ENCODE data around the gene SLC6A19. TPM values are rescaled to one million over a fixed set of nuclear protein-coding genes. Genes with fewer than 3 reads are reported as not detected.

SLC6A19 gene
- total and polyA plus RNA-seq, 10 of the 15 experiments (the other 5 are each of a cell fraction or from before 2014, with no cell fraction given): 0.01 to 0.03 TPM; not detected in 8

DNA sequence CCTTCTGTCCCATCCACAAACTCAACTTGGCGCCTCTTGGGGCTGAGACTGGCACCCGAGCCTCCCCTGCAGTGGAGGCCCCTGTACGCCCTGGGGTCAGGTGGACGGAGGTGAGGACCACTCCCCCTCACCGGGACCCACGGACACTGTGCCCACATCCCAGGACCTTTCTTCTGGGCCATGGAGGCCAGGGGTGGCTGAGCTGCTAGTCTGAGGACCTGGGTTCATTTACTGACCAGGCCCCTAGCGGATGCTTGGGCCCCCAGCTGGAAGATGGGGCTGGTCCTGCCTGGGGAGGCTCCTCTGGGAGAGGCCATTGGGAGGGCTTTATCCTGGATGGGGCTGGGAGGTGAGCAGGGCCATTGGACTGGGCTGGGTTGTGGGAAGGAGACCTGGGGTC is 16.9 kb upstream of the SLC6A19 start (continued):
- TF ChIP-seq, protein P1, sequence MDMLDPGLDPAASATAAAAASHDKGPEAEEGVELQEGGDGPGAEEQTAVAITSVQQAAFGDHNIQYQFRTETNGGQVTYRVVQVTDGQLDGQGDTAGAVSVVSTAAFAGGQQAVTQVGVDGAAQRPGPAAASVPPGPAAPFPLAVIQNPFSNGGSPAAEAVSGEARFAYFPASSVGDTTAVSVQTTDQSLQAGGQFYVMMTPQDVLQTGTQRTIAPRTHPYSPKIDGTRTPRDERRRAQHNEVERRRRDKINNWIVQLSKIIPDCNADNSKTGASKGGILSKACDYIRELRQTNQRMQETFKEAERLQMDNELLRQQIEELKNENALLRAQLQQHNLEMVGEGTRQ (IDR thresholded peaks at IDR 0.05; ENCODE audit: borderline replicate concordance, low read depth, low read length): no peak
- TF ChIP-seq JUNB (IDR thresholded peaks at IDR 0.05) (no peak), ZNF622 (IDR thresholded peaks at IDR 0.05) (no peak)
- TF ChIP-seq, protein P2, sequence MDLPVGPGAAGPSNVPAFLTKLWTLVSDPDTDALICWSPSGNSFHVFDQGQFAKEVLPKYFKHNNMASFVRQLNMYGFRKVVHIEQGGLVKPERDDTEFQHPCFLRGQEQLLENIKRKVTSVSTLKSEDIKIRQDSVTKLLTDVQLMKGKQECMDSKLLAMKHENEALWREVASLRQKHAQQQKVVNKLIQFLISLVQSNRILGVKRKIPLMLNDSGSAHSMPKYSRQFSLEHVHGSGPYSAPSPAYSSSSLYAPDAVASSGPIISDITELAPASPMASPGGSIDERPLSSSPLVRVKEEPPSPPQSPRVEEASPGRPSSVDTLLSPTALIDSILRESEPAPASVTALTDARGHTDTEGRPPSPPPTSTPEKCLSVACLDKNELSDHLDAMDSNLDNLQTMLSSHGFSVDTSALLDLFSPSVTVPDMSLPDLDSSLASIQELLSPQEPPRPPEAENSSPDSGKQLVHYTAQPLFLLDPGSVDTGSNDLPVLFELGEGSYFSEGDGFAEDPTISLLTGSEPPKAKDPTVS (IDR thresholded peaks at IDR 0.05; ENCODE audit: low read depth, low read length): no peak

DNA sequence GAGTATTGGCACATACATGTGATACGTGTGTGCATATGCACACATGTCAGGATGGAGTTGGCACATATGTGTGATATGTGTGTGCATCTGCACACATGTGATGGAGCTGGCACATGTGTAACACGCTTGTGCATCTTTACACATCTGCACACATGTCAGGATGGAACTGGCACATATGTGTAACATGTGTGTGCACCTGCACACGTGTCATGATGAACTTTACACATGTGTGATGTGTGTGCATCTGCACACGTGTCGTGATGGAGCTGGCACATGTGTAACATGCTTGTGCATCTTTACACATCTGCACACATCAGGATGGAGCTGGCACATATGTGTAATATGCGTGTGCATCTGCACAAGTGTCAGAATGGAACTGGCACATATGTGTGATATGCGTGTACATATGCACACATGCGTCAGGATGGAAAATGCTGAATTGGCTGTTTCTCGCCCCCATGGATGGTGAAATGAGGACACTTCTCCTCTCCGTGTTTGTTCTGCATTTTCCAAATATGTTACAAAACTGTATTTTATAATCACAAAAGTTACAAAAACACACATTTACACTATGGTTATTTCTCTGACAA is 16.3 kb upstream of the SLC6A19 start:
- H3K9ac ChIP-seq (ENCODE audit: control insufficient read depth, insufficient read depth, low read length): no peak overlapping the region
- in situ Hi-C loops (cut with MboI) (no loop called here), intact Hi-C loops (cut with micrococcal nuclease; ENCODE audit: unreplicated experiment) (no loop called here)
- H3K4me3 ChIP-seq: no peak overlapping the region
- POLR2A ChIA-PET: no interaction called here
- no peak overlapping the region for H2AFZ ChIP-seq (ENCODE audit: control insufficient read depth, low read depth, low read length)
- H3K79me2 ChIP-seq (ENCODE audit: control insufficient read depth, insufficient read depth, low read length): no peaks in the 10 kb centered on the region
- no peak overlapping the region for H3K27ac ChIP-seq (ENCODE audit: control insufficient read depth, insufficient read depth)
- no peaks in the 10 kb centered on the region; a peak in 1 of 4 replicates for H3K27me3 ChIP-seq (replicated peaks in 1 of 2; ENCODE audit: control insufficient read depth in 2 of 2, insufficient read depth in 2 of 2, low read length in 1 of 2)
- H3K4me1 ChIP-seq (ENCODE audit: control insufficient read depth, insufficient read depth, low read length): no peaks in the 10 kb centered on the region
- no peak for TF ChIP-seq HDAC2 (IDR thresholded peaks at IDR 0.05)
- no peak for TF ChIP-seq SUPT20H (IDR thresholded peaks at IDR 0.05; ENCODE audit: borderline replicate concordance, control insufficient read depth, low read depth, low read length)
- TF ChIP-seq NR2C2 (IDR thresholded peaks at IDR 0.05; ENCODE audit: borderline replicate concordance, control insufficient read depth, insufficient read length, low read depth): peak; percentile 22
- H3K9me3 ChIP-seq (replicated peaks; ENCODE audit: control insufficient read depth, insufficient read depth, low read length): no peaks in the 10 kb centered on the region
- H3K36me3 ChIP-seq (ENCODE audit: control insufficient read depth in 2 of 2, insufficient read depth in 2 of 2, low read length in 1 of 2): no peaks in the 10 kb centered on the region
- CTCF ChIA-PET: interaction anchor here (0.8 kb wide), 1 partner anchor 11 kb away, joined by 3 read pairs; no protein-coding TSS in a partner anchor
- no peak overlapping the region for H3K4me2 ChIP-seq (ENCODE audit: control insufficient read depth, insufficient read depth)
- DNase-seq (ENCODE audit: low read depth, low spot score): no peak
- RAD21 ChIA-PET (ENCODE audit: unreplicated experiment): no interaction called here
- SMC1A ChIA-PET (ENCODE audit: uncharacterized antibody, unreplicated experiment): interaction anchor here (0.6 kb wide), 1 partner anchor 458 kb away, joined by 3 read pairs; no protein-coding TSS in a partner anchor
- BruUV-seq (replicated peaks): no TSS peak
- FAIRE-seq: no peak
- H4K20me1 ChIP-seq (ENCODE audit: control insufficient read depth, insufficient read depth): no peaks in the 10 kb centered on the region; the same call in 1 of the 2 replicates
- no peak for ATAC-seq
- WGBS (ENCODE audit: insufficient coverage, insufficient replicate concordance, low lambda C conversion rate, missing lambda C conversion rate): 51% methylated on average over 10 of the region's 10 CpGs

Data from GM12878 (cell line).